Activated effector memory CD4-positive, alpha-beta T cell treated with anti-CD3 and anti-CD28 coated beads, Interleukin-2, amount 50 U/mL, for 16 hours (primary cell): ENCODE measurements around the gene VKORC1L1.
"Not testable (repeated sequence)": the region's sequence is repeated elsewhere in the genome, so short reads cannot be mapped to it uniquely, and the experiment has no call there.

Source experiments
- DNase-seq: peaks from one replicate; pipeline ENCODE4 v3.0.0-alpha.2; 2020

The VKORC1L1 gene

GRCh38 chr7:65885533-65885932 lies 12.7 kb downstream of the VKORC1L1 start:
- not testable (repeated sequence) for DNase-seq

GRCh38 chr7:65888434-65889156 lies 15.7 kb downstream of the VKORC1L1 start:
- not testable (repeated sequence) for DNase-seq

- not testable (repeated sequence) for DNase-seq
Measured at GRCh38 chr7:65889722-65890121, 16.8 kb downstream of the VKORC1L1 start.

GRCh38 chr7:65892161-65892560 lies 19.3 kb downstream of the VKORC1L1 start:
- no peak for DNase-seq

DNA sequence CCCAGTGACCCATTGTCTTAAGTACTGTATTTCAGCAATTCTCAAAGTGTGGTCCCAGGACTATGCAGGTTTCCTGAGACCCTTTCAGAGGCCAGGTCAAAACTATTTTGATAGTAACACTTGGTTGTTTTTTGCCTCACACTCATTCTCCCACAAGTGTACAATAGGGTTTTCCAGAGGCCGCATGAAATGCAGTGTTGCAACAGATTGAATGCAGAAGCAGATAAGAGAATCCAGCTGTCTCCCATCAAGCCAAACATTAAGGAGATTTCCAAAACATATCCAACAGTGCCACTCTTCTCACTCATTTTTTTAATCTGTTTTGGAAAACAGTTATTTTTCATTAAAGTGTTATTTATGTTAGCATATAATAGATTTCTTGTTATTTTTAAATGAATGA lies 20.0 kb downstream of the VKORC1L1 start:
- DNase-seq: no peak

DNA sequence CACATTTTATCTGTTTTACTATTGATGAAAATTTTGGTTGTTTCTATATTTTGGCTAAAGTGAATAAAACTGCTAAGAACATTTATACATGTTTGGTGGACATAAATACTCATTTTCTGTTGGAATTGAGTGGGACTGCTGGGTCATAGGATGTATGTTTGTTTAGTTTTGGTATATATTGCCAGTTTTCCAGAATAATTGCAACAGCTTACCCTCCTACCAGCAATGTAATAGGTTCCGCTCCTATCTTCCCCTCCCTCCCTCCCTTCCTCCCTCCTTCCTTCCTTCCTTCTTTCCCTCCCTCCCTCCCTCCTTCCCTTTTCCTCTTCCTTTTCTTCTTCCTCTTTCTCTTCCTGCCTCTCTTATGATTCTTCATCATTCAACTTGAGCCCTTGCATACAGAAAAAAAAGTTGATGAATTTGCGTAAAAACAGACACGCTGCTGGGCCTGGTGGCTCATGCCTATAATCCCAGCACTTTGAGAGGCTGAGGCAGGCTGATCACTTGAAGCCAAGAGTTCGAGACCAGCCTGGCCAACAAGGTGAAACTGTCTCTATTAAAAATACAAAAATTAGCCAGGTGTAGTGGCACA lies 23.5 kb downstream of the VKORC1L1 start:
- DNase-seq: no peak

- not testable (repeated sequence) for DNase-seq
Measured at GRCh38 chr7:65897289-65897688, 24.4 kb downstream of the VKORC1L1 start.

DNA sequence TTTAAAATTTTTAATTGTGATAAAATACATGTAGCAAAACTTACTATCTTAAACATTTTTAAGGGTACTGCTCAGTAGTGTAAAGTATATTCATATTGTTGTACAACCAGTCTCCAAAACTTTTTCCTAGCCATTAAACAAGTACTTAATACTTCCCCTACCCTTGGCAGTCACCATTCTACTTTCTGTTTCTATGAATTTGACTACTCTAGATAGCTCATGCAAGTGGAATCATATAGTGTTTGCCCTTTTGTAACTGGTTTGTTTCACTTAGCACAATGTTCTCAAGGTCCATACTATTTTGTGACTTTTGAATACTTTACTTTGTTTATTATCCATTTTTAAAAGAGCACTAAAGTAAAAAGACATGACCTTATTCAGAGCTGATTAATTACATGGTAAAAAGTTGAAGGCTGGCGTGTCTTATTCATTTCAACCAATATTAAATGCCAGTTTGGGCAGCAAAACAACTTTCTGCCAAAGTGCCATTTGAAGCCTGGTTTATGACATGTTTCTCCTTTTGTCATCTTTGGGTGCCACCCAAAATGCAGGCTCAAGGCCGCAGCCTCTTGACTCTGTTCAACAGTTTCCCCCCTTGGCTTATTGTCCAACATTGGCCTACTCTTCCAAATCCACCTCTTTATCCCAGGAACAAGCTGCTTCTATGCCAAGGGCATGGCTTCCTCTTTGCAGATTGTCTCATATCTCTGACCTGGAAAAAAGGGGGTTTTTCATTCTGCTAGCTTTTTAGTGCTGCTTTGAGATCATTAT lies 26.0 kb downstream of the VKORC1L1 start:
- DNase-seq: not testable (repeated sequence)

GRCh38 chr7:65902306-65902705 lies 29.4 kb downstream of the VKORC1L1 start:
- no peak for DNase-seq

GRCh38 chr7:65907501-65908198 lies 34.8 kb downstream of the VKORC1L1 start:
- DNase-seq: no peak

GRCh38 chr7:65910237-65910636 lies 37.4 kb downstream of the VKORC1L1 start:
- DNase-seq: no peak

DNA sequence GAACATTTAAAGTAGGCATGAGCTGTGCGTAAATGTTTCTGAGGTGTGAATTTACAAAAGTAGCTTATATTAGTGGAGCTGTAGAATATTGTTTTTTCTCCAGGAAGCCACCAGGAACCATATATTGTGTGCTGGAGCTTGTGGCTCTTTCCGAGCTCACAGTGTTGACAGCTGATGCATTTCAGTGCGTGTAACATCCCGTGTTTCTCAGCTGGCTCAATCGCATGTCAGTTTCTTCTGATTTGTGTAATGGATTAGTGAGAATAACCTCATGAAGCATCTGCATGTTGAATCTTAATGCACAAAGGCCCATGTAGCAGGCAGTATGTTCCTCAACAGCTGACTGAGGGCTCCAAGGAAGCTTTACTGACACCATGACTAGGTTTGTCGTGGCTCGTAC lies 39.4 kb downstream of the VKORC1L1 start:
- DNase-seq: no peak

GRCh38 chr7:65915921-65916657 lies 43.2 kb downstream of the VKORC1L1 start:
- DNase-seq: no peak

- no peak for DNase-seq
Measured at GRCh38 chr7:65923316-65923715, 50.4 kb downstream of the VKORC1L1 start.

- DNase-seq: no peak
Measured at GRCh38 chr7:65924193-65924592, 51.3 kb downstream of the VKORC1L1 start.

GRCh38 chr7:65925040-65925439 lies 52.2 kb downstream of the VKORC1L1 start:
- DNase-seq: no peak

- DNase-seq: no peak
Measured at GRCh38 chr7:65926588-65926987, 53.7 kb downstream of the VKORC1L1 start.

DNA sequence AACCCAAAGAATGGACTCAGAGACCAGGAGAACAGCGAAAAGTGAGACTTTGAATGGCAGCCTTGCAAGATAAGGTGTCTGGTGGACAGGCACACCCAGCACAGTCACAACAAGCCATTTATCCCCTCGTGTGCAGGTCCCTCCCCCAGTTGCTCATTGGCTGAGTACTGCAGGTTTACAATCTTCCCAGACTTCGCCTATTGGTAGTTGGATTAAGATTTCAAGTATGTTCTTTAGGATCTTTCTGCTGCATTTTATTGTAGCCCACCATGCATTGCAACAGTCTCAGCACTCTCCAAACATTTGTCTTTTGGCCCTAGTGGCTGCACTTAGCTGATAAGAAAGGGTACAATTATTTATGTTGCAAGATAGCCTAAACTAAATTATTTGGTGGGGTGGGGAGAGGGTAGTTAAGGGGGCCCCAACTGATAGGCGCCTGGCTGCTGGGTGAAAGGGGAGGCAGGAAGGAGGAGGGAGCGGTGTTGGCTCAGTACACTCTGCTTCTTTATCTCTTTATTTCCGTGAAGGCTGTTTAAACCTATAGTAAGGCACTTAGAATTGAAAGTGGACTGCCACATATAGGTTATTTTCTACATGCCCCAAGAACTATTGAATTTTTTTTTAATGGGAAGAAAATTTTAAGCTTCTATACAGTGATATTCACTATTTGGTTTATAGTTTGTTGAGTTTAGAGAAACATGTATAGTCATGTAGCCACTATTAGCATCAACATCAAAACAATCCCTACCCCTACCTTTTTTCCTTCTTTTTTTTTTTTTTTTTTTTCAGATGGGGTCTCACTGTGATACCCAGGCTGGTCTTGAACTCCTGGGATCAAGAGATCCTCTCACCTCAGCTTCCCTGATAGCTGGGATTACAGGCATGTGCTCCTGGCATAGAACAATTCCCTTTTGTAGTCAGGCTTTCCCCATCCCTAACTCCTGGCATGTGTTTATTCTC lies 54.9 kb downstream of the VKORC1L1 start:
- DNase-seq: no peak

GRCh38 chr7:65931685-65932084 lies 58.8 kb downstream of the VKORC1L1 start:
- no peak for DNase-seq

GRCh38 chr7:65937296-65937695 lies 64.4 kb downstream of the VKORC1L1 start:
- no peak for DNase-seq

DNA sequence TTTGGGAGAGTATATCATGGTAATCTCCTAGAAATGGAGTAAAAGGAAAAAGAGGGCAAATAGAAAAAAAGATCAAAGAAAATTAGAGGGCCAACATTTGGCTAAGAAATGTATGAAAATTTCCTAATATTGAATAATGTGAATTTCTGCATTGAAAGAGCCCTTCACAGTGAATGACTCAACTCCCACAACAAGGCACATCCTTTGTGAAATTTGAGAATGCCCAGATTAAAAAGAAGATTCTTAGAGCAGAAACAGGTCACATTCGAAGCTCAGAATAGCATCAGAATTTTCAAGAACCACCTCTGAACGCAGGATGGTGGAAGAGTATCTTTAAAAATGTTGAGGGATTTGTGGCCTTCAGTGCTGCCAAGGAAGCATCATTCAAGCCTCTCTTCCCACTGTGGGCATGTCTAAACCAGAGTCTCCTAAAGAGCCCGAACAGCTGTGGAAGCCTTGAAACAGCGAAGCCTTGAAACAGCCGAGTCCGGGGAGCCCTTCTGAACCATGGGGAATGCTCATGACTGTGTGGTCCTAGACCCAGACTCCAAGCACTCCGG lies 65.5 kb downstream of the VKORC1L1 start:
- no peak for DNase-seq
